ENCODE data around the gene UNC45B. TPM values are rescaled to one million over a fixed set of nuclear protein-coding genes. Genes with fewer than 3 reads are reported as not detected.

The UNC45B gene
- total RNA-seq, 1 donor from 2014 or later = not detected

- H3K9me3 Mint-ChIP-seq (ENCODE audit: unreplicated experiment) = no peaks in the 10 kb centered on the region
- DNase-seq (ENCODE audit: extremely low spot score, unreplicated experiment) = no peak
Measured at GRCh38 chr17:35213412-35213940, 65.9 kb downstream of the UNC45B start.

GRCh38 chr17:35214192-35214591, 66.6 kb downstream of the UNC45B start:
- Mint-ChIP-seq H3K4me3 (ENCODE audit: unreplicated experiment) (no peak overlapping the region), H3K4me1 (ENCODE audit: unreplicated experiment) (no peaks in the 10 kb centered on the region), H3K9me3 (ENCODE audit: unreplicated experiment) (no peaks in the 10 kb centered on the region), H3K27ac (ENCODE audit: unreplicated experiment) (no peak overlapping the region), H3K36me3 (ENCODE audit: unreplicated experiment) (no peaks in the 10 kb centered on the region), H3K27me3 (ENCODE audit: unreplicated experiment) (peaks cover 39% of the 10 kb centered on the region)
- no peak for DNase-seq (ENCODE audit: extremely low spot score, unreplicated experiment)
- no peak for TF ChIP-seq CTCF (IDR thresholded peaks at IDR 0.05)

More at GRCh38 chr17:35213412-35213940, 65.9 kb downstream of the UNC45B start:
- peaks cover 40% of the 10 kb centered on the region for H3K27me3 Mint-ChIP-seq (ENCODE audit: unreplicated experiment)
- TF ChIP-seq CTCF (IDR thresholded peaks at IDR 0.05) = no peak
- H3K36me3 Mint-ChIP-seq (ENCODE audit: unreplicated experiment) = no peaks in the 10 kb centered on the region
- H3K27ac Mint-ChIP-seq (ENCODE audit: unreplicated experiment) = no peak overlapping the region
- no peak overlapping the region for H3K4me3 Mint-ChIP-seq (ENCODE audit: unreplicated experiment)
- no peaks in the 10 kb centered on the region for H3K4me1 Mint-ChIP-seq (ENCODE audit: unreplicated experiment)

GRCh38 chr17:35214631-35215273, 67.1 kb downstream of the UNC45B start:
- TF ChIP-seq CTCF (IDR thresholded peaks at IDR 0.05) = no peak
- no peak overlapping the region for H3K27ac Mint-ChIP-seq (ENCODE audit: unreplicated experiment)
- H3K36me3 Mint-ChIP-seq (ENCODE audit: unreplicated experiment) = no peaks in the 10 kb centered on the region
- H3K4me1 Mint-ChIP-seq (ENCODE audit: unreplicated experiment) = no peaks in the 10 kb centered on the region
- peaks cover 35% of the 10 kb centered on the region for H3K27me3 Mint-ChIP-seq (ENCODE audit: unreplicated experiment)
- DNase-seq (ENCODE audit: extremely low spot score, unreplicated experiment) = no peak
- H3K4me3 Mint-ChIP-seq (ENCODE audit: unreplicated experiment) = no peak overlapping the region
- H3K9me3 Mint-ChIP-seq (ENCODE audit: unreplicated experiment) = no peaks in the 10 kb centered on the region

- no peak overlapping the region for H3K27ac Mint-ChIP-seq (ENCODE audit: unreplicated experiment)
- DNase-seq (ENCODE audit: extremely low spot score, unreplicated experiment) = no peak
- no peaks in the 10 kb centered on the region for H3K9me3 Mint-ChIP-seq (ENCODE audit: unreplicated experiment)
- peaks cover 32% of the 10 kb centered on the region for H3K27me3 Mint-ChIP-seq (ENCODE audit: unreplicated experiment)
- no peak overlapping the region for H3K4me3 Mint-ChIP-seq (ENCODE audit: unreplicated experiment)
- H3K36me3 Mint-ChIP-seq (ENCODE audit: unreplicated experiment) = no peaks in the 10 kb centered on the region
- H3K4me1 Mint-ChIP-seq (ENCODE audit: unreplicated experiment) = no peaks in the 10 kb centered on the region
- no peak for TF ChIP-seq CTCF (IDR thresholded peaks at IDR 0.05)
Measured at GRCh38 chr17:35217107-35217506, 69.5 kb downstream of the UNC45B start.

GRCh38 chr17:35218915-35219314, 71.3 kb downstream of the UNC45B start:
- Mint-ChIP-seq H3K27ac (ENCODE audit: unreplicated experiment) (no peak overlapping the region), H3K36me3 (ENCODE audit: unreplicated experiment) (no peaks in the 10 kb centered on the region), H3K9me3 (ENCODE audit: unreplicated experiment) (no peaks in the 10 kb centered on the region), H3K27me3 (ENCODE audit: unreplicated experiment) (peaks cover 27% of the 10 kb centered on the region), H3K4me1 (ENCODE audit: unreplicated experiment) (no peaks in the 10 kb centered on the region), H3K4me3 (ENCODE audit: unreplicated experiment) (no peak overlapping the region)
- DNase-seq (ENCODE audit: extremely low spot score, unreplicated experiment) = no peak
- TF ChIP-seq CTCF (IDR thresholded peaks at IDR 0.05) = no peak

Measured in osteocyte (in vitro differentiated cells).